Endothelial cell (in vitro differentiated cells): ENCODE data around the gene KRT36. TPM values are rescaled to one million over a fixed set of nuclear protein-coding genes. Genes with fewer than 3 reads are reported as not detected.

Experiments used
- DNase-seq: peaks from one replicate; pipeline ENCODE4 v3.0.0; 2021; ENCODE audit warnings: low spot score
- H3K27ac Mint-ChIP-seq: one replicate; pipeline ENCODE4 v1.8.0; 2021; ENCODE audit warnings: mixed read lengths, inconsistent platforms; ENCODE audit not compliant: unreplicated experiment
- H3K27me3 Mint-ChIP-seq: one replicate; pipeline ENCODE4 v1.8.0; 2021; ENCODE audit warnings: mild to moderate bottlenecking, moderate library complexity, mixed read lengths, inconsistent platforms; ENCODE audit not compliant: unreplicated experiment
- H3K36me3 Mint-ChIP-seq: one replicate; pipeline ENCODE4 v1.8.0; 2021; ENCODE audit warnings: mild to moderate bottlenecking, low read depth, mixed read lengths, inconsistent platforms; ENCODE audit not compliant: unreplicated experiment
- H3K4me1 Mint-ChIP-seq: one replicate; pipeline ENCODE4 v1.8.0; 2021; ENCODE audit warnings: mild to moderate bottlenecking, mixed read lengths, inconsistent platforms; ENCODE audit not compliant: unreplicated experiment
- H3K4me3 Mint-ChIP-seq: one replicate; pipeline ENCODE4 v1.8.0; 2021; ENCODE audit warnings: mild to moderate bottlenecking, mixed read lengths, inconsistent platforms; ENCODE audit not compliant: unreplicated experiment
- H3K9me3 Mint-ChIP-seq: one replicate; pipeline ENCODE4 v1.8.0; 2021; ENCODE audit warnings: mixed read lengths, inconsistent platforms; ENCODE audit not compliant: unreplicated experiment
- CTCF ChIP-seq: fragments of 200-600 bp; sonication (generic); IDR thresholded peaks from one replicate; pipeline ENCODE4 v1.5.0; 2021; ENCODE audit warnings: antibody characterized with exemption; ENCODE audit not compliant: unreplicated experiment
- total RNA-seq: library from RNA; stranded (reverse); fragmentation: NEBNext Ultra II Directional; extraction: Animal tissue kit (Norgen Biotek cat#: 25700); gene quantifications from one replicate; pipeline ENCODE4 v1.2.1, GENCODE V29; 2021; ENCODE audit not compliant: unreplicated experiment

The KRT36 gene
- total RNA-seq, 1 donor from 2014 or later, result not detected

- Mint-ChIP-seq H3K9me3 (no peaks in the 10 kb centered on the region), H3K36me3 (no peaks in the 10 kb centered on the region), H3K27ac (no peak overlapping the region), H3K4me1 (no peaks in the 10 kb centered on the region), H3K4me3 (no peak overlapping the region), H3K27me3 (peaks cover 9% of the 10 kb centered on the region)
- DNase-seq, result no peak
- no peak for TF ChIP-seq CTCF
These were observed 16.4 kb upstream of the KRT36 start for GRCh38 chr17:41505809-41506767.

GRCh38 chr17:41505007-41505808 is 15.5 kb upstream of the KRT36 start, which contains the start of gene KRT13:
KRT13 (minus strand) TSS chr17:41505612; CDS start chr17:41505550, 62 bp downstream.
- TF ChIP-seq CTCF, result no peak
- no peak for DNase-seq
- Mint-ChIP-seq H3K9me3 (no peaks in the 10 kb centered on the region), H3K4me3 (no peak within 1 kb of the TSS), H3K4me1 (no peaks in the 10 kb centered on the region), H3K27me3 (peaks cover 10% of the 10 kb centered on the region), H3K27ac (no peak within 1 kb of the TSS), H3K36me3 (no peaks in the 10 kb centered on the region)

GRCh38 chr17:41504246-41504977 is 14.7 kb upstream of the KRT36 start:
- no peaks in the 10 kb centered on the region for H3K9me3 Mint-ChIP-seq
- no peak for TF ChIP-seq CTCF
- no peak overlapping the region for H3K4me3 Mint-ChIP-seq
- DNase-seq, result no peak
- H3K27me3 Mint-ChIP-seq, result peaks cover 13% of the 10 kb centered on the region
- H3K4me1 Mint-ChIP-seq, result peaks cover 3% of the 10 kb centered on the region
- H3K27ac Mint-ChIP-seq, result no peak overlapping the region
- no peaks in the 10 kb centered on the region for H3K36me3 Mint-ChIP-seq

GRCh38 chr17:41503202-41503601 is 13.5 kb upstream of the KRT36 start:
- Mint-ChIP-seq H3K9me3 (no peaks in the 10 kb centered on the region), H3K36me3 (peaks cover 2% of the 10 kb centered on the region), H3K27ac (no peak overlapping the region), H3K4me1 (peaks cover 3% of the 10 kb centered on the region), H3K4me3 (no peak overlapping the region), H3K27me3 (peaks cover 18% of the 10 kb centered on the region)
- no peak for DNase-seq
- TF ChIP-seq CTCF, result no peak
